Measurements from ENCODE around the gene MRM2. TPM values are rescaled to one million over a fixed set of nuclear protein-coding genes. Genes with fewer than 3 reads are reported as not detected.

The MRM2 gene
- total RNA-seq, 1 donor from 2014 or later: 25.3 TPM

DNA sequence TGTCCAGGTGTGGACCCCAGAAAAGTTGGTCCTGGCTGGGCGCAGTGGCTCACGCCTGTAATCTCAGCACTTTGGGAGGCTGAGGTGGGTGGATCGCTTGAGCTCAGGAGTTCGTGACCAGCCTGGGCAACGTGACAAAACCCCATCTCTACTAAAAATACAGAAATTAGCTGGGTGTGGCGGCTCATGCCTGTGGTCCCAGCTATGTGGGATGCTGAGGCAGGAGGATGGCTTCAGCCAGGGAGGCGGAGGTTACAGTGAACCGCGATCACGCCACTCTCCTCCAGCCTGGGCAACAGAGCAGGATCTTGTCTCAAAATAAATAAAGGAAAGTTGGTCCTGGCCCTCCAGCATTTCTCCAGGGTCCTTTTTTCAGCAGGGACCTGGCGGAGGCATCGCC, 1.5 kb upstream of the MRM2 start:
- no peak for DNase-seq (ENCODE audit: low spot score in 2 of 2, unreplicated experiment in 2 of 2)
- Mint-ChIP-seq H3K4me3 (peak overlapping the region; percentile 91), H3K36me3 (peaks cover 2% of the 10 kb centered on the region), H3K4me1 (peaks cover 8% of the 10 kb centered on the region), H3K9me3 (no peaks in the 10 kb centered on the region), H3K27ac (no peak overlapping the region), H3K27me3 (ENCODE audit: low read depth) (no peaks in the 10 kb centered on the region)
- TF ChIP-seq, protein P1, sequence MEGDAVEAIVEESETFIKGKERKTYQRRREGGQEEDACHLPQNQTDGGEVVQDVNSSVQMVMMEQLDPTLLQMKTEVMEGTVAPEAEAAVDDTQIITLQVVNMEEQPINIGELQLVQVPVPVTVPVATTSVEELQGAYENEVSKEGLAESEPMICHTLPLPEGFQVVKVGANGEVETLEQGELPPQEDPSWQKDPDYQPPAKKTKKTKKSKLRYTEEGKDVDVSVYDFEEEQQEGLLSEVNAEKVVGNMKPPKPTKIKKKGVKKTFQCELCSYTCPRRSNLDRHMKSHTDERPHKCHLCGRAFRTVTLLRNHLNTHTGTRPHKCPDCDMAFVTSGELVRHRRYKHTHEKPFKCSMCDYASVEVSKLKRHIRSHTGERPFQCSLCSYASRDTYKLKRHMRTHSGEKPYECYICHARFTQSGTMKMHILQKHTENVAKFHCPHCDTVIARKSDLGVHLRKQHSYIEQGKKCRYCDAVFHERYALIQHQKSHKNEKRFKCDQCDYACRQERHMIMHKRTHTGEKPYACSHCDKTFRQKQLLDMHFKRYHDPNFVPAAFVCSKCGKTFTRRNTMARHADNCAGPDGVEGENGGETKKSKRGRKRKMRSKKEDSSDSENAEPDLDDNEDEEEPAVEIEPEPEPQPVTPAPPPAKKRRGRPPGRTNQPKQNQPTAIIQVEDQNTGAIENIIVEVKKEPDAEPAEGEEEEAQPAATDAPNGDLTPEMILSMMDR (IDR thresholded peaks at IDR 0.05; ENCODE audit: unreplicated experiment): no peak

DNA sequence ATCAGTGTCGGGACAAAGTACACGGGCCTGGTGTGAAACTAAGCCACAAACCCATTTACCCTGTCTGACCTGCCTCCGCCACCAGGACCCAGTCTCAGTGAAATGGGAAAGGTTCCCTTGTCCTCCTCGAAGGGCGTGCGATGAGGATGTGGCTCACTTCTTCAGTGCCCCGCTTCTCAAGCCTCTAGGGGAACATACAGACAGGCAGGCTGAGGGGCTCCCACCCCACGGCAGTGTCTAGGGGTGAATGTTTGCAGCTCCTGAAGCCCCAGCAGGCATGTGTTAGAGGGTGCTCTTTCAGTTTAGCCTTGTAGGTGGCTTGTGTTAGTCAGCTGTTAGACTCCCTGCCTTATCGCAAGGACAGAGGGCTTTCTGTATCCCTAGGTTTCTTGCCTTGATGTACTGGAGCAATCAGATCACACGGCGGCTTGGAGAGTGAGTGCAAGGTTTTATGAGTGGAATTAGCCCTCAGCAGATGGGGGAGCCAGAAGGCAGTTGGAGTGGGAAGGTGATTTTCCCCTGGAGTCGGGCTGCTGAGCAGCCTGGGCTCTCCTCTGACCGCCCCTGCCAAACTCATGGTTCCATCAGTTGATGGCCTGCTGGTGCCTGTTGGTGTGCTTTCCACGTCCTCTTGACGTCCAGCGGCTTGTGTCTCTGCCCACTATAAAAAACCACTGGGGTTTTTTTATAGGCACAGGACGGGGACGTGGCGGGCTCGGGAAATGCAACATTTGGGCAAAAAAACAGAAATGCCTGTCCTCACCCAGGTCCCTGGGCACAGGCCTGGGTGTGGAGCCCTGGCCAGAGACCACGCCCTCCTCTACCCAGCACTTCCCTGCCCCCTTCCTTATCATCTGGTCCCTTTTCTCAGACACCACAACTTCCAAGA, 780 bp upstream of the MRM2 start:
- Mint-ChIP-seq H3K27me3 (ENCODE audit: low read depth) (no peaks in the 10 kb centered on the region), H3K4me3 (peak overlapping the region; percentile 91), H3K9me3 (no peaks in the 10 kb centered on the region), H3K36me3 (peaks cover 7% of the 10 kb centered on the region), H3K27ac (peak overlapping the region; percentile 95), H3K4me1 (peaks cover 8% of the 10 kb centered on the region)
- TF ChIP-seq, protein P1 (IDR thresholded peaks at IDR 0.05; ENCODE audit: unreplicated experiment): no peak
- no peak for DNase-seq (ENCODE audit: low spot score in 2 of 2, unreplicated experiment in 2 of 2)

DNA sequence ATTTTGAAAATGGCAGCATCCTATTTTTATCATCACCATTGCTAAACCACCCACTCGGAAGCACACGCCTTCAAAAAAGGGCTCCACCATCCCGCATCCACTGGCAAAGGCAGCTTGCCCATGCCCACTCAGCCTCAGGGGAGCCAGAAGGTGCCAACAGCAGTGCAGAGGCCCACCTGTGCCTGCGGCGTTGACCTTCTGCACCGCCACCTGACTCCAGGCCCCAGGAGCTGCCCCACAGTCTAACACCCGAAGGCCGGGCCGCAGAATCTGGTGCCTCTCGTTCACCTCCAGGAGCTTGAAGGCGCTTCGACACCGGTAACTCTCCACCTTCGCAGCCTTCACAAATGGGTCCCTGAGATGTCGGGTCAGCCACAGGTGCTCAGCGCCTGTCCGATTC, 2.8 kb downstream of the MRM2 start:
- Mint-ChIP-seq H3K9me3 (no peaks in the 10 kb centered on the region), H3K27me3 (ENCODE audit: low read depth) (no peaks in the 10 kb centered on the region), H3K27ac (no peak overlapping the region), H3K36me3 (peaks cover 20% of the 10 kb centered on the region), H3K4me1 (peaks cover 8% of the 10 kb centered on the region), H3K4me3 (no peak overlapping the region)
- no peak for DNase-seq (ENCODE audit: low spot score in 2 of 2, unreplicated experiment in 2 of 2)
- TF ChIP-seq, protein P1 (IDR thresholded peaks at IDR 0.05; ENCODE audit: unreplicated experiment): no peak

DNA sequence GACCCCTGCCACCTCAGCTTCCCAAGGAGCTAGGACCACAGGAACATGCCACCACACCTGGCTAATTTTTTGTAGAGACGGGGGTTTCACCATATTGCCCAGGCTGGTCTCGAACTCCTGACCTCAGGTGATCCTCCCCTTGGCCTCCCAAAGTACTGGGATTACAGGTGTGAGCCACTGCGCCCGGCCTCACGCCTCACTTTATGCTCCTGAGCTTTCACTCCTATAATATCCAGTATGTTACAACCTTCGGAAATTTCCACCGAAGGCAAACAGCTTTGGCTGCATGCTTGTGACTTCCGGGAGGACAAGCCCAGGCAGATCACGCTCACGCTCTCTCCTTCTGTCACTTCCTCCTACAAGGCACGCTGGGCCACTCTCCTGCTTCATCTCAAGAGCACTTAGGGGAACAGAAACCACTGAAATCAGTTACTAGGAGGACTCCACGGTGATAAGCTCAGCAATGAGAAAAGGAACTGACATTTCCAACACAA, 4.8 kb downstream of the MRM2 start:
- H3K27ac Mint-ChIP-seq: peak overlapping the region; percentile 74
- TF ChIP-seq, protein P1 (IDR thresholded peaks at IDR 0.05; ENCODE audit: unreplicated experiment): no peak
- no peak for DNase-seq (ENCODE audit: low spot score in 2 of 2, unreplicated experiment in 2 of 2)
- H3K4me3 Mint-ChIP-seq: no peak overlapping the region
- H3K9me3 Mint-ChIP-seq: no peaks in the 10 kb centered on the region
- H3K36me3 Mint-ChIP-seq: peaks cover 20% of the 10 kb centered on the region
- peaks cover 9% of the 10 kb centered on the region for H3K4me1 Mint-ChIP-seq
- no peaks in the 10 kb centered on the region for H3K27me3 Mint-ChIP-seq (ENCODE audit: low read depth)

DNA sequence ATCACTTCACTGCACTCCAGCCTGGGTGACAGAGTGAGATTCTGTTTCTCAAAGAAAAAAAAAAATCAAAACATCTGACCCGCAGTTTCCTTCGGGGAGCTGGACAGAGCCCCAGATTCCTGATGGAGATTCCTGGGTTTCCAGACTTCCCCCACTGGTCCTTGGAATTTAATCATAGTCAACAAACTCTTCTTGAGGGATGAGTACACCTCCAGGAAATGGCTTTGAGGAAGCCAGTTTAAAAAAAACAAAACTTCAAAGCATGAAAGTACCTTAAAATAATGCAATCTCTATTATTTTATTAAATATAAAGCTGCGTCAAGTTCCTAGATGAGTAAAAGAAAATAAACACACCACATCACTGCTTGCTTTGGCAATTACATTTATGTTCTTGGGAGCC, 8.1 kb downstream of the MRM2 start:
- H3K27ac Mint-ChIP-seq: peak overlapping the region; percentile 43

More for the DNA sequence above, 8.1 kb downstream of the MRM2 start:
- DNase-seq (ENCODE audit: low spot score in 2 of 2, unreplicated experiment in 2 of 2): no peak
- peaks cover 20% of the 10 kb centered on the region for H3K36me3 Mint-ChIP-seq
- peak overlapping the region; percentile 85 for H3K4me3 Mint-ChIP-seq
- H3K4me1 Mint-ChIP-seq: peaks cover 14% of the 10 kb centered on the region
- TF ChIP-seq, protein P1 (IDR thresholded peaks at IDR 0.05; ENCODE audit: unreplicated experiment): no peak
- H3K9me3 Mint-ChIP-seq: no peaks in the 10 kb centered on the region
- H3K27me3 Mint-ChIP-seq (ENCODE audit: low read depth): no peaks in the 10 kb centered on the region
